WERI-Rb-1 (cell line): ENCODE data around the gene KDM4B.

Experiments used
- DNase-seq: peaks from one replicate; pipeline ENCODE4 v3.0.0-alpha.2; 2020
- H3K27ac ChIP-seq: fragments of 250-450 bp; sonication (Bioruptor Pico); 2 replicates; pipeline ENCODE4 v1.5.1; 2020; ENCODE audit warnings: mild to moderate bottlenecking, moderate library complexity
- H3K27me3 ChIP-seq: fragments of 250-450 bp; sonication (Bioruptor Pico); 2 replicates; pipeline ENCODE4 v1.5.1; 2021; ENCODE audit warnings: mild to moderate bottlenecking, low read depth, moderate library complexity; ENCODE audit not compliant: insufficient read depth, severe bottlenecking
- H3K36me3 ChIP-seq: fragments of 250-450 bp; sonication (Bioruptor Pico); 2 replicates; pipeline ENCODE4 v1.5.1; 2020; ENCODE audit warnings: mild to moderate bottlenecking, moderate library complexity
- H3K4me3 ChIP-seq: 2 replicates; pipeline ENCODE4 v1.5.1; 2011; ENCODE audit warnings: low read depth, mild to moderate bottlenecking, control low read depth, low read length
- H3K9me3 ChIP-seq: fragments of 250-450 bp; sonication (Bioruptor Pico); 2 replicates; pipeline ENCODE4 v1.5.1; 2021; ENCODE audit warnings: mild to moderate bottlenecking, moderate library complexity; ENCODE audit not compliant: severe bottlenecking
- CTCF ChIP-seq: IDR thresholded peaks from 2 replicates; pipeline ENCODE4 v1.5.1; 2011; ENCODE audit warnings: low read depth, mild to moderate bottlenecking, control low read depth, inconsistent platforms, low read length

KDM4B gene

GRCh38 chr19:5000120-5000611, 31.3 kb downstream of the KDM4B start:
- DNase-seq = no peak
- Histone ChIP-seq H3K36me3 (peaks cover 22% of the 10 kb centered on the region), H3K4me3 (no peak overlapping the region), H3K9me3 (no peaks in the 10 kb centered on the region), H3K27ac (no peak overlapping the region), H3K27me3 (no peaks in the 10 kb centered on the region)
- no peak for TF ChIP-seq CTCF

DNA sequence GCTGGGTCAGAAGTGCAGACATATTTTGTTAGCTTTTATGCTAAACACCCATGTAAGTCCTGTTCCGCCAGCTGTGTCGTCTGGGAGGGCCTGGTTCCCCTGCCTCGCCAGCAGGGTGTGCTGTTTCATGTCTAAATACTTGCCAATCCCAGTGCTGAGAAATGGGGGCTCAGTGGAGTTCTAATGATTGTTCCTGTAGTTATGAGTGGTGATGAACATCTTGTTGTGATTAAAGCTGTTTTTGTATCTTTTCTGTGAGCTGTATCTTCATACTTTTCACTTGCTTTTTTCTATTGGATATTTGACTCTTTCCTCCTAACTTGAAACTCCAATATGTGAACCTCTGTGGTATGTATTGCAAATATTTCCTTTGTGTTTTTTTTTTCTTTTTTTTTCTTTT, 32.7 kb downstream of the KDM4B start:
- no peak overlapping the region for H3K27ac ChIP-seq
- H3K9me3 ChIP-seq = no peaks in the 10 kb centered on the region
- no peaks in the 10 kb centered on the region for H3K27me3 ChIP-seq
- no peak overlapping the region for H3K4me3 ChIP-seq
- TF ChIP-seq CTCF = peak; percentile 85
- H3K36me3 ChIP-seq = peaks cover 17% of the 10 kb centered on the region
- peak; percentile 59 for DNase-seq

- DNase-seq = no peak
- no peak overlapping the region for H3K4me3 ChIP-seq
- H3K9me3 ChIP-seq = peaks cover 2% of the 10 kb centered on the region
- peaks cover 19% of the 10 kb centered on the region for H3K36me3 ChIP-seq
- no peak overlapping the region for H3K27ac ChIP-seq
- no peaks in the 10 kb centered on the region for H3K27me3 ChIP-seq
- TF ChIP-seq CTCF = no peak
Observed at GRCh38 chr19:5002143-5002542, 33.2 kb downstream of the KDM4B start.

DNA sequence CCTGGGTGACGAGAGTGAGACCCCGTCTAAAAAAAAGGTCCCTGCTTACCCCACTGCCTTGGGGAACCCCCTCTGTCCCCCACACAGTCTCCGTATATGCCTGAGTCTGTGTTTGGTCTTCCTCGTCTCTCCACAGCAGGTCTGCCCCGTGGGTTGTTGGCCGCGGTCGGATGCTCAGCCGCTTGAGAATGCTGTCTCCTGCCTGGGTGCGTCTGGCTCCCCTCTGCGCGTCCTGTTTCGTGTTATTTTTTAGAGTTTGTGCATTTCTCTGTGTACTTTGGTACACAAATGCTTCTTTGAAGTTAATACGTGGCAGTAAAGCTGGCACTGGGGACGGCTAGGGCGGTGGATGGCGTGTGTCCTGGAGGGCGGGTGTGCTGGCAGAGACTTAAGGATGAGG, 34.9 kb downstream of the KDM4B start:
- Histone ChIP-seq H3K27ac (no peak overlapping the region), H3K27me3 (no peaks in the 10 kb centered on the region), H3K36me3 (peaks cover 5% of the 10 kb centered on the region; the same call in 1 of the 2 replicates), H3K9me3 (peaks cover 3% of the 10 kb centered on the region), H3K4me3 (no peak overlapping the region)
- no peak for DNase-seq
- TF ChIP-seq CTCF = no peak

DNA sequence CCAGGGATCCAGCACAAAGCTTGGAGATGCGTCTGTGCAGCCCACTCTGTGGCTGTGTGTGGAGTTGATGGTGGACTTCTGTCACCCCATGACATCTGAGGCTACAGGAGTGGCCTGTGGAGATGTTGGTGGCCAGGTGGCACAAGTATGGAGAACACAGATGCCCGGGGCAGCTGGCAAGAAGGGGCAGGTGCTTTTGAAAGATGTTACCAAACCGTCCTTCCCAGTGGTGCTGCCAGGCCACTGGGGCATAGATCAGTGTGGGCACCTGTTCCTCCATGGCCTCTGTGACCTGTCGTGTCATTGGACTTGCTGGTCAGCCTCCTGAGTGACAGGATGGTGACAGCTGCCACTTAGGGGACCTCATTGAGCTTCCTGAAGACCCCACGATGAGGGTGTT, 36.2 kb downstream of the KDM4B start:
- no peak overlapping the region for H3K27ac ChIP-seq
- no peaks in the 10 kb centered on the region for H3K27me3 ChIP-seq
- peaks cover 8% of the 10 kb centered on the region for H3K36me3 ChIP-seq
- no peak overlapping the region for H3K4me3 ChIP-seq
- no peak for DNase-seq
- TF ChIP-seq CTCF = no peak
- peaks cover 3% of the 10 kb centered on the region for H3K9me3 ChIP-seq

- Histone ChIP-seq H3K4me3 (no peak overlapping the region), H3K9me3 (peaks cover 3% of the 10 kb centered on the region), H3K27me3 (no peaks in the 10 kb centered on the region), H3K36me3 (peaks cover 11% of the 10 kb centered on the region), H3K27ac (no peak overlapping the region)
- no peak for DNase-seq
- TF ChIP-seq CTCF = no peak
Observed at GRCh38 chr19:5006201-5006600, 37.3 kb downstream of the KDM4B start.
